Vagina (tissue), 2 donors: ENCODE data around the gene TMEM259. TPM values are rescaled to one million over a fixed set of nuclear protein-coding genes. Genes with fewer than 3 reads are reported as not detected.

Source experiments
- DNase-seq, 2 donors: peaks; one replicate each; pipeline ENCODE4 v3.0.0-alpha.2; 2017; ENCODE audit errors: extremely low spot score in 2 of 2
- H3K27ac ChIP-seq: fragments of 200-600 bp; sonication (generic); one replicate; pipeline ENCODE4 v1.5.1; 2019
- H3K27me3 ChIP-seq: fragments of 200-600 bp; sonication (generic); one replicate; pipeline ENCODE4 v1.5.1; 2019
- H3K36me3 ChIP-seq, 2 donors: fragments of 200-600 bp; sonication (generic); one replicate each; pipeline ENCODE4 v1.5.1; 2017 to 2019
- H3K4me1 ChIP-seq: fragments of 200-600 bp; sonication (generic); one replicate; pipeline ENCODE4 v1.5.1; 2019
- H3K4me3 ChIP-seq, 2 donors: fragments of 200-600 bp; sonication (generic); 1 replicate in 1 of 2; 2 replicates in 1 of 2; pipeline ENCODE4 v1.5.1; 2016 to 2019
- H3K9me3 ChIP-seq: fragments of 200-600 bp; sonication (generic); one replicate; pipeline ENCODE4 v1.5.1; 2019
- CTCF ChIP-seq, 3 experiments: fragments of 450-650 bp in 2 of 3; fragments of 200-600 bp in 1 of 3; sonication (generic) in 1 of 3; IDR thresholded peaks; one replicate each; pipeline ENCODE4 v1.5.1; 2017 to 2019; ENCODE audit warnings: antibody characterized with exemption in 3 of 3, mild to moderate bottlenecking in 2 of 3, moderate library complexity in 2 of 3
- POLR2A ChIP-seq, 2 donors: fragments of 450-650 bp; IDR thresholded peaks; one replicate each; pipeline ENCODE4 v1.6.1; 2017; ENCODE audit warnings: antibody characterized with exemption in 2 of 2, mild to moderate bottlenecking in 2 of 2, moderate library complexity in 2 of 2
- POLR2AphosphoS5 ChIP-seq, 2 donors: sonication (generic); formaldehyde crosslinking; IDR thresholded peaks; one replicate each; pipeline ENCODE4 v1.9.0; 2017; ENCODE audit warnings: antibody characterized with exemption in 2 of 2, mild to moderate bottlenecking in 2 of 2, low read depth in 1 of 2; ENCODE audit not compliant: insufficient read depth in 1 of 2
- intact Hi-C: fragments of 100-400 bp; cut with DNase I; formaldehyde crosslinking; loops from one replicate; pipeline ENCODE4 v1.15.1; 2023
- total RNA-seq: library from RNA; depleted of rRNA; stranded (reverse); fragments of >200 nt; gene quantifications from one replicate; pipeline ENCODE4 v1.2.3, GENCODE V29; 2016

The TMEM259 gene
- total RNA-seq, 1 donor from 2014 or later = 130 TPM

GRCh38 chr19:1055028-1055425 lies 34.1 kb upstream of the TMEM259 start:
- H3K4me1 ChIP-seq = no peaks in the 10 kb centered on the region
- DNase-seq = no peak
- no peak for TF ChIP-seq POLR2A (IDR thresholded peaks at IDR 0.05)
- TF ChIP-seq CTCF (IDR thresholded peaks at IDR 0.05) = no peak
- TF ChIP-seq POLR2AphosphoS5 (IDR thresholded peaks at IDR 0.05; ENCODE audit: insufficient read depth in 1 of 2, low read depth in 1 of 2) = no peak
- no peak overlapping the region for H3K27ac ChIP-seq
- H3K4me3 ChIP-seq = no peak overlapping the region
- peaks cover 26% of the 10 kb centered on the region for H3K9me3 ChIP-seq
- H3K36me3 ChIP-seq = peaks cover 0 to 5% of the 10 kb centered on the region in 2 donors
- intact Hi-C loops = no loop called here
- H3K27me3 ChIP-seq = no peaks in the 10 kb centered on the region

GRCh38 chr19:1054102-1055027 lies 33.4 kb upstream of the TMEM259 start:
- TF ChIP-seq POLR2AphosphoS5 (IDR thresholded peaks at IDR 0.05; ENCODE audit: insufficient read depth in 1 of 2, low read depth in 1 of 2) = no peak
- no peak for TF ChIP-seq POLR2A (IDR thresholded peaks at IDR 0.05)
- no peak for TF ChIP-seq CTCF (IDR thresholded peaks at IDR 0.05)
- peaks cover 26% of the 10 kb centered on the region for H3K9me3 ChIP-seq
- H3K4me1 ChIP-seq = no peaks in the 10 kb centered on the region
- no peaks in the 10 kb centered on the region for H3K27me3 ChIP-seq
- no peak for DNase-seq
- H3K4me3 ChIP-seq = no peak overlapping the region
- no peak overlapping the region for H3K27ac ChIP-seq
- intact Hi-C loops = no loop called here
- peaks cover 0 to 5% of the 10 kb centered on the region in 2 donors for H3K36me3 ChIP-seq

- no peaks in the 10 kb centered on the region for H3K27me3 ChIP-seq
- no peak overlapping the region for H3K4me3 ChIP-seq
- no peaks in the 10 kb centered on the region for H3K4me1 ChIP-seq
- peaks cover 20% of the 10 kb centered on the region for H3K9me3 ChIP-seq
- no peak for DNase-seq
- no peak overlapping the region for H3K27ac ChIP-seq
- intact Hi-C loops = no loop called here
- H3K36me3 ChIP-seq = peaks cover 0 to under 1% of the 10 kb centered on the region in 2 donors
- no peak for TF ChIP-seq POLR2A (IDR thresholded peaks at IDR 0.05)
Observed at GRCh38 chr19:1053176-1054101, 32.5 kb upstream of the TMEM259 start.

GRCh38 chr19:1052349-1052975 lies 31.5 kb upstream of the TMEM259 start:
- no peaks in the 10 kb centered on the region for H3K27me3 ChIP-seq
- intact Hi-C loops = no loop called here
- TF ChIP-seq POLR2AphosphoS5 (IDR thresholded peaks at IDR 0.05; ENCODE audit: insufficient read depth in 1 of 2, low read depth in 1 of 2) (no peak), CTCF (IDR thresholded peaks at IDR 0.05) (no peak), POLR2A (IDR thresholded peaks at IDR 0.05) (no peak)
- no peaks in the 10 kb centered on the region for H3K4me1 ChIP-seq
- no peak for DNase-seq
- no peak overlapping the region for H3K27ac ChIP-seq
- H3K4me3 ChIP-seq = no peak overlapping the region
- no peaks in the 10 kb centered on the region for H3K36me3 ChIP-seq
- peaks cover 10% of the 10 kb centered on the region for H3K9me3 ChIP-seq

GRCh38 chr19:1051791-1052190 lies 30.9 kb upstream of the TMEM259 start:
- H3K9me3 ChIP-seq = peaks cover 4% of the 10 kb centered on the region
- intact Hi-C loops = no loop called here
- H3K4me3 ChIP-seq = no peak overlapping the region
- DNase-seq = no peak
- H3K27ac ChIP-seq = no peak overlapping the region
- TF ChIP-seq POLR2AphosphoS5 (IDR thresholded peaks at IDR 0.05; ENCODE audit: insufficient read depth in 1 of 2, low read depth in 1 of 2) = no peak
- no peak for TF ChIP-seq POLR2A (IDR thresholded peaks at IDR 0.05)
- TF ChIP-seq CTCF (IDR thresholded peaks at IDR 0.05) = no peak
- H3K27me3 ChIP-seq = no peaks in the 10 kb centered on the region
- H3K4me1 ChIP-seq = no peaks in the 10 kb centered on the region
- H3K36me3 ChIP-seq = no peaks in the 10 kb centered on the region
